Fibroblast of the aortic adventitia (primary cell): Measurements from ENCODE around the gene PAFAH1B1. TPM values are rescaled to one million over a fixed set of nuclear protein-coding genes. Genes with fewer than 3 reads are reported as not detected.

Source experiments
- DNase-seq: peaks from one replicate; pipeline ENCODE4 v3.0.0-alpha.2; 2010; ENCODE audit warnings: low read depth
- H3K4me3 ChIP-seq: 2 replicates; pipeline ENCODE4 v1.5.1; 2011; ENCODE audit warnings: low read depth, mild to moderate bottlenecking, control low read depth, low read length, moderate library complexity
- CTCF ChIP-seq: IDR thresholded peaks from 2 replicates; pipeline ENCODE4 v1.5.1; 2011; ENCODE audit warnings: mild to moderate bottlenecking, low read length, control low read depth, inconsistent platforms; ENCODE audit not compliant: insufficient read depth
- total RNA-seq: library from RNA; depleted of rRNA; stranded (reverse); fragments of >200 nt; gene quantifications from 2 replicates; pipeline ENCODE4 v1.2.3, GENCODE V29; 2012; ENCODE audit warnings: low replicate concordance

PAFAH1B1 gene
- total RNA-seq, 1 donor: 131 TPM

DNA sequence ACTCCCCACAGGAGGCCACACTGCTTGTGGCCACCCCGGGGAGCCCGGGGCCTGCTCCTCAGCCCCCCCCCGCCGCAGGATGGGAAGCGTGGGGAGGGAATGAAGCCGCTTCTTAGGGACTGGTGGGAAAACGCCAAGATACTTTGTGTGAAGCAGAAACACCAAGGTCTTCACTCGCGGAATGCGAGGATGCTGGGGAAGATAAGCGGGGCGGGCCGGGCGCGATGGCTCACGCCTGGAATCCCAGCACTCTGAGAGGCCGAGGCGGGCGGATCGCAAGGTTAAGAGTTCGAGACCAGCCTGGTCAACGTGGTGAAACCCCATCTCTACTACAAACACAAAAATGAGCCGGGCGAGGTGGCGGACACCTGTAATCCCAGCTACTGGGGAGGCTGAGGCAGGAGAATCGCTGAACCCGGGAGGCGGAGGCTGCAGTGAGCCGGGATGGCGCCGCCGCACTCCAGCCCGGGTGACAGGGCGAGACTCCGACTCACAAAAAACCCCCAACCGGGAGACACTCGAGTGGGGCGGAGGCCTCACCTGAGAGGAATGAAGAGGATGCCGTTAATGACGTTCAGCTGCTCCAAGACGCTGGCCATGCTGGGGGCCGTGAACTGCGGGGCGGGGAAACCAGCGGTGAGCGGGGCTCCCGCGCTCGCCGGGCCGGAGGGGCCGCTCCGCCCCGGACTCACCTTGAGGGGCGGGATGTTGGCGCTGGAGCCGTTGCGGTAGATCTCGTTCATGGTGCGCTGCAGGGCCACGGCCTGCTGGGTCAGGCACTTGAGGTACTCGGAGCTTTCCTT, 97.8 kb downstream of the PAFAH1B1 start:
- TF ChIP-seq CTCF: no peak
- no peak for DNase-seq
- H3K4me3 ChIP-seq: no peak overlapping the region

GRCh38 chr17:2691965-2692780, 98.7 kb downstream of the PAFAH1B1 start:
- DNase-seq: no peak
- TF ChIP-seq CTCF: no peak
- no peak overlapping the region for H3K4me3 ChIP-seq

GRCh38 chr17:2692781-2693135, 99.3 kb downstream of the PAFAH1B1 start:
- no peak for TF ChIP-seq CTCF
- DNase-seq: no peak
- no peak overlapping the region for H3K4me3 ChIP-seq

GRCh38 chr17:2693561-2694380, 100.3 kb downstream of the PAFAH1B1 start:
- no peak overlapping the region for H3K4me3 ChIP-seq
- no peak for TF ChIP-seq CTCF
- no peak for DNase-seq

DNA sequence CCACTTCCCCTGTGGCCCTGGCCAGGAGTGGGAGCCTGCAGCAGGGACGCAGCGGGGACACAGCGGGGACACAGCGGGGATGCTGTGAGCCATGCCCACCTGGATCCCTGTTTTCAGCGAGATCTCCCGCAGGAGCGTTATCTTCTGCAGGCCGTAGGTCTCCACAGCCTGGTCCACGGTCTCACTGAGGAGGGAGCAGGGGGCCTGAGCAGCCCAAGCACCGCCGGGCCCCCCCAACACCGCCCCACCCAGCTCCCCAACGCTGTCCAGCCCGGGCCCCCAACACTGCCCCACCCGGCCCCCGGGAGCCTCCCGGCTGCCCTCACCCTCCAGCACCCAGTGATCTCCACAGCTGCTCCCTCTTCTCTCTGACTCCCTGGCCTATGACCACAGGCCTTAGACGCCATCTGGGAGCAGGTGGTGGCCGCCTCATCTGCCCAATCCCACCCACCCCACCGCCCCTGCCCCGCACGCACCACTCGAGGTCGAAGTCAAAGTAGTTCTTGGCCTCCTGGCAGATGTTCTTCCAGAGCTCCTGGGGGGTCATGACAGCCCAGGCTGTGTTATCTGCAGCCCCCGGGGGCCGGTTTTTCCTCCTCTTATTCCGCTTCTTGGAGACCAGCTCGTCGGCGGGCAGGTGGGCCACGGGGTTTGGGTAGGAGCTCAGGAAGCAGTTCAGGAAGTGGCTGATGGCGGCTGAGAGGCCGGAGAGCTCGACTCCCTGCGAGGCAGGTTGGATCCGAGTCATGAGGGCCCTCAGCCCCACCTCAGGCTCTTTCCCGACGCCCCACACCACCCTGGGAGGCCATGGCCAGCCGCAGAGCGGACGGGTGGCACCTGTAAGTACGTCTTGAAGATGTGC, 101.2 kb downstream of the PAFAH1B1 start:
- no peak for DNase-seq
- H3K4me3 ChIP-seq: no peak overlapping the region
- no peak for TF ChIP-seq CTCF
